ENCODE measurements around the gene CHRNG.
"Not testable (repeated sequence)": the region's sequence is repeated elsewhere in the genome, so short reads cannot be mapped to it uniquely, and the experiment has no call there.

Gene CHRNG

DNA sequence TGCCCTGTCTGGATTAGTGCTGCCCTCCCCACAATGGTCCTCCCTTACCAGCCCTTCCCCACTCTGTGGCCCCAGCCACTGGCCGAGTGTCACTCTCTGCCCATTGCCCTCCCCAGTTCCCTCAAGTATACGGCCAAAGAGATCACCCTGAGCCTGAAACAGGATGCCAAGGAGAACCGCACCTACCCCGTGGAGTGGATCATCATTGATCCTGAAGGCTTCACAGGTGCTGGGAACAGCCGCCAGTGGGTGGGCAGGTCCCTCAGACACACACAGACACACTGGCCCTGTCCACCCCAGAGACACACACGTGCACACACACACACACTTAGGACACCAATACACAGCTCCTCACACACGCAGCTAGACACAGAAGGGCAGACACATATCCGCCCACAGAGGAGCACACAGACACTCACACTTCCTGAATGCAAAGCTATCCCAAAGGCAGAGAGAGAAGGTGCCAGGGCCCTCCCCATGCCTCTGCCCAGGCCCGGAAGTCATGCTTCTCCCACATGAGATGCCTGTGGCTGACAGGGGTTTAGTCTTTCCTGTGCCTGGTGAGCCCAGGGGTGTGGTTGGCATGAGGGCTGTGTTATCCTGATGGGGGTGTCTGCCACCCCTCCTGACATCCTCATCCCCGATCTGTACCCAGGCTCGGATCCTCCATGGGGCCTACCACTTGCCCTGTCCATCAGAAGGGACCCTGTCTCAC is 10.6 kb upstream of the CHRNG start:
- no peak for DNase-seq

DNA sequence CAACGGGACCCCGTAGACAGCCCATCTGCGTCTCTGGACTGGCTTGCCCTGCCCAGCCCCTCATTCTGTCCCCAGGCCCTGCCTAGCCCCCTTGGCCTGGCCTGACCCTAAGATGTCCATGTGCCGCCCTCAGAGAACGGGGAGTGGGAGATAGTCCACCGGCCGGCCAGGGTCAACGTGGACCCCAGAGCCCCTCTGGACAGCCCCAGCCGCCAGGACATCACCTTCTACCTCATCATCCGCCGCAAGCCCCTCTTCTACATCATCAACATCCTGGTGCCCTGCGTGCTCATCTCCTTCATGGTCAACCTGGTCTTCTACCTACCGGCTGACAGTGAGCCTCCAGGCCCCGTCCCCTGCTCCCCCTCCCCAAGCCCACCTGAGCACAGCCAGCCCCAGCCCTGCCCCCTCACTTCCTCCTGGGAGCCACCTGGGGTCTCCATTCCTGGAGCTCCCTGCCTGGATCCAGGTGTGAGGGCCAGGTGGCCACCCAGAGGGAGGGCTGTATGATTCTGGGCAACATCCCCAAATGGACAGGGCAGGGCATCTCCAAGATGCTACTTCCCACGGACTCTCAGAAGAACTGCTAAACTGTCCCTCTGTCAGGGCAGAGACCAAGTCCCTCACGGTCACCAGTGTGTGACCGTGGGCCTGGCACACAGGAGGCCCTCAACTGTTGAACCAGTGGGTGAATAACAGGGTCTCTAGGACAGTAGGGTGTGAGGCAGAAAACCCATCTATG is 9.5 kb upstream of the CHRNG start:
- DNase-seq = no peak

DNA sequence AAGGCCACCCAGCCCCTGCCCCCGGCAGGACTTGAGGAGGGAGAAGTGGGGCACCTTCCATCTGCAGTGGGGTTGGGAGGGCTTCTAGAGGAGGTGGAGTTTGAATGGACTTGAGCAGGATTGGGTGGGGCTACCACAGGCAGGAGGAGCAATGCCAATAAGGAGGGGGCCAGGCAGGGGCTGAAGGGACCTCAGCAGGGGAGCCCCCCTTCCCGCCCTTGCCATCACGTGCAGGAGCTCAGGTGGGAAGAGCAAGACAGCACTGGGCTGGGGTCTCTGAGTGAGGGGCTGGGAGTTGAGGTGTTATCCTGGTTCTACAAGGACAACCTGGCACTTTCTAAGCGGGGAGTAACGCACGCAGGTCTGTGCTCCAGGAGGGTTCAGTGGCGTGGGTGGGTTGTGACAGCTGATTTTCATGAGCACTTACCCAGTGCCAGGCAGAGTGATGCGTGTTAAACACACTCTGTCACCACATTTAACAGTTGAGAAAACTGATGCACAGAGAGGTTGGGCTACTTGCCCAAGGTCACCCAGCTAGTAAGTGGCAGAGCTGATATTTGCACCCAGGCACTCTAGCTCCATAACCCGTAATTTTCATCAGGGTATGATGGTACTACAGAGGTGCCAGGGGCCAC is 8.7 kb upstream of the CHRNG start:
- DNase-seq = no peak

DNA sequence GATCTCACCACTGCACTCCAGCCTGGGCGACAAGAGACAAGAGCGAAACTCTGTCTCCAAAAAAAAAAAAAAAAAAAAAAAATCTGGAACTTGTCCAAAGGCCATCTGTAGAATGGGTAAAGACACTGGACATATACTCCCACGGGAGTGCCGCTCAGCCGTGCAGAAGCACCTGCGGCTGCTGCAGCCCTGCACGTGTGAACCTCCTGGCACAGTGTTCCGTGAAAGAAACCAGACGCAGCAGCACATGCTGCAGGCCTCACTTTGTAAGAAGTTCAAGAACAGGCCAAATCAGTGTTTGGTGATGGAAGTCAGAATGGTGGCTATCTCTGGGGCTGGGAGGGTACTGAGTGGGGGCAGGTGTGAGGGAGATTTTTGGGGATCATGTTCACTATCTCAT is 7.1 kb upstream of the CHRNG start:
- no peak for DNase-seq

DNA sequence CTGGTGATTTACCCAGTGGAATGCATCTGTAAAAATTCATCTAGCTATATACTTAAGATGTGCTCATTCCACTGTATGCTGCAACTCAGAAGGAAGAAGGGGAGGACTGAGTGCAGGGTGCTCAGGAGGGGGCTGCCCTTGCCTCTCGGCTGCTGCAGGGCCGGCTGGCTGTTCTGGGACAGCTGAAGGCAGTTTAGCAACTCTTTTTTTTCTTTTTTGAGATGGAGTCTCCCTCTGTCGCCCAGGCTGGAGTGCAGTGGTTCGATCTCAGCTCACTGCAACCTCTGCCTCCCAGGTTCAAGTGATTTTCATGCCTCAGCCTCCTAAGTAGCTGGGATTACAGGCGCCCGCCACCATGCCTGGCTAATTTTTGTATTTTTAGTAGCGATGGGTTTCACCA is 6.7 kb upstream of the CHRNG start:
- not testable (repeated sequence) for DNase-seq

DNA sequence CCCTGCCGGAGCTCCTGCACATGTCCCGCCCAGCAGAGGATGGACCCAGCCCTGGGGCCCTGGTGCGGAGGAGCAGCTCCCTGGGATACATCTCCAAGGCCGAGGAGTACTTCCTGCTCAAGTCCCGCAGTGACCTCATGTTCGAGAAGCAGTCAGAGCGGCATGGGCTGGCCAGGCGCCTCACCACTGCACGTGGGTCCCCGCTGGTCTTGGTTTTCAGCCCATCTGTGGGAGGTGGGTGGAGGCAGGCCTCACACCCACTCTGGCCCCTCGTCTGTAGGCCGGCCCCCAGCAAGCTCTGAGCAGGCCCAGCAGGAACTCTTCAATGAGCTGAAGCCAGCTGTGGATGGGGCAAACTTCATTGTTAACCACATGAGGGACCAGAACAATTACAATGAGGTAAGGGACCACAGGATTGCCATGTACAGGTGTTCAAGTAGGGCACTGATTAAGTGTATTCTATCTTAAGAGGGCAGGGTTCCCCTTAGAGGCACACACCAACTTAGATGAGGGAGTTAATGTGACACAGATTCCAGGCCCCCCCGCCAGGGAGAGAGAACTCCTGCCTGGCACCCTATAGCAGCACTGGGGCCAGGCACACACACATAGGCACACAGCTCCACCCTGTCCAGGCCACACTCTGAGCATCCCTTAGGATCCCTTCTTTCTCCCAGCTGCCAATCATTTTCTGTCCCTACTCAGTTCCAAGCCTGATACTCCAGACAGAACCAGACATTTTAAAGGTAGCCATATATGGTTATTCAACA is 5.4 kb upstream of the CHRNG start:
- no peak for DNase-seq

DNA sequence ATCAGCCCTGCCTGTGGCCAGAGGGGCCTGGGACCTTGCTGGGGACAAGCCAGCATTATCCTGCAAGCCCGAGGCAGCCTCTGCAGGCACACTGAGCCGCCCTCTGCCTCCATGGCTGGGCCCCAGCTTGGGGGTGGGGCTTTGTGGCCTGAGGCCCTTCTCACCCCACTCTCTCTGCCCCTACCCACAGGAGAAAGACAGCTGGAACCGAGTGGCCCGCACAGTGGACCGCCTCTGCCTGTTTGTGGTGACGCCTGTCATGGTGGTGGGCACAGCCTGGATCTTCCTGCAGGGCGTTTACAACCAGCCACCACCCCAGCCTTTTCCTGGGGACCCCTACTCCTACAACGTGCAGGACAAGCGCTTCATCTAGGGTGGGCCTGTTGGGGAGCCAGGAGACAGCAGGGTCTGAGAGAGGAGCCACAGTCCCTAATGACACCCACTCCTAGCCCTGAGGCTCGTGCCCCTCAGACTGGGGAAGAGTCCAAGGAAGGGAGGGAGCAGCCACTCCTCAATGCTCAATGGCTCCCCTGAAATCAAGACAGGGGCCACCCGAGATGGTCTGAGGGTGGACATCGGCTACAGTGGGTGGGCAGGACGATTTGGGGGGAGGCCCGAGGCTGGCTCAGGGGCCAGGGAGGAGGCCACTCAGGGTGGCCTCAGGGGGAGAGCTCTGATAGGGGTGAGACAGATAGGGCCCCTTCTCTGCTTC is 4.4 kb upstream of the CHRNG start:
- DNase-seq = no peak

DNA sequence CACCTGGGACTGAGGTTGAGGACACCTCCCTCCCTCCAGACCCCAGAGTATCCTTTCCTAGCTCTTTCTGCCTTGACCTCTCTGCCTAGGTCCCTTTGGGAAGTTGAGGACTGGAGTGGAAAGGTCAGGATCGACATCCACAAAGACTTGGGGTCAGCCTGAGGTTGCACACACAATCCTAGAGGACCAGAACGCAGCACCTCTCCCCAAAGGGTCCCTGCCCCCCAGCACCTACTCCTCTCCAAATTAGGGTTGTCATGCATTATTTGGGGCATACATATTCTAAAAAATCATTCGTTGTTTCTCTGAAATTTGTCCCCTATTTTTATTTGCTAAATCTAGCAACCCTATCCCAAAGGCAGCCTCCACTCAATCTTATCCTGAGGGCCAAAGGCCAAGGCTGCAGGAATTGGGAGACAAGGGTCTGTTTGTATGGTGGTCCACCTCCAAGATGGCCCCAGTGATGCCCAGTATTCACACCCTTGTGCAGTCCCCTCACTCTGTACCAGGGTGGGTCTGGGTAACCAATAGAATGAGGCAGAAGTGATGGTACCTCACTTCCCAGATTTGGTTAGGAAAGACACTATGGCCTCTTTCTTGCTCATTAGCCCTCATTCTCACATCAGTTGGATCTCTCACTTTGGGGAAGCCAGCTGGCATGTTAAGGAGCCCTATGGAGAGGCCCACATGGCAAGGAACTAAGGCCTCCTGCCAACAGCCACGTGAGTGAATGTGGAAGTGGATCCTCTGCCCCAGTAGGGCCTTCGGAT is 3.5 kb upstream of the CHRNG start:
- DNase-seq = no peak

DNA sequence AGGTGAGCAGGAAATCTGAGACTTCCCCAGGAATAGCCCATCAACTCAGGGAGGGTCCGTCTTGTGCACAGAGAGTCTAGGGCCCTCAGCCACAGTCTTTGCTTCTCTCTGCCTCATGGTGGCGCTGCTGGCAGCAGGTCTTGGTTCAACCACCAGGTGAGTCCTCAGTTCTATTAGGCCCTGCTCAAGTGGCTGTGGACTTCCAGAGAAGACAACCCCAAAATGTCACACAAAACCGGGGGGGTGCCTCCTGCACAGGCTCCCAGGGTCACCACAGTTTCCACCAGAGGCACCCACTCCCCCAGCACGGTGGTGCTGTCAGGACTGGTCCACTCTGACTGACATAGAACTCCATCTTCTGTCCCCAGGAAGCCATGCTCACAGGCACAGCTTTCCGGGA is 2.4 kb upstream of the CHRNG start:
- DNase-seq = no peak

DNA sequence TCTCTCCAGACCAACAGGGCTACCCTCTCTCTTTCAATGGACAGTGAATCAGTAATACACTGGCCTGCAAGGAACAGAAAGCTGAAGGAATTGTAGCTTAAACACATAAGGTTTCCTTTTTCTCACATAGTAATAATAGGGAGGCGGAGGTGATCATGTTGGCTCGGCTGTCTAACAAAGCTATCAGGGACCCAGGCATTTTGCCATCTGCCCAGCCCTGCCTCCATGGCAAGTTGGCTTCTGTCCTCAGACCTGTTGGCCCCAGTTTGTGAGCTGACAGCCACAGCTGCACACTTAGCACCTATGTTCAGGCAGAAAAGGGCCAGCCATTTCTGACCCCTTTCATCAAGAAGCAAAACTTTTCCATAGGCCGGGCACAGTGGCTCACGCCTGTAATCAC is 2.0 kb upstream of the CHRNG start:
- no peak for DNase-seq

DNA sequence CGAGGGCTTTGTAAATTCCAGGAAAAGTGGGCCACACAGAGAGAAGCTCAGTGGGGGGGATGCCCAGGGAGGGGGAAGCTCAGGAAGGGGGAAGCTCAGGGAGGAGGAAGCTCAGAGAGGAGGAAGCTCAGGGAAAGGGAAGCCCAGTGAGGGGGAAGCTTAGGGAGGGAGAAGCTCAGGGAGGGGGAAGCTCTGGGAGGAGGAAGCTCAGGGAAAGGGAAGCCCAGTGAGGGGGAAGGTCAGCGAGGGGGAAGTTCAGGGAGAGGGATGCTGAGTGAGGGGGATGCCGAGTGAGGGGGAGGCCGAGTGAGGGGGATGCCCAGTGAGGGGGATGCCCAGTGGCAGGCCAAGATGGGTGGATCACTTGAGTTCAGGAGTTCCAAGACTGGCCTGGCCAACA is 821 bp upstream of the CHRNG start:
- DNase-seq = no peak

DNA sequence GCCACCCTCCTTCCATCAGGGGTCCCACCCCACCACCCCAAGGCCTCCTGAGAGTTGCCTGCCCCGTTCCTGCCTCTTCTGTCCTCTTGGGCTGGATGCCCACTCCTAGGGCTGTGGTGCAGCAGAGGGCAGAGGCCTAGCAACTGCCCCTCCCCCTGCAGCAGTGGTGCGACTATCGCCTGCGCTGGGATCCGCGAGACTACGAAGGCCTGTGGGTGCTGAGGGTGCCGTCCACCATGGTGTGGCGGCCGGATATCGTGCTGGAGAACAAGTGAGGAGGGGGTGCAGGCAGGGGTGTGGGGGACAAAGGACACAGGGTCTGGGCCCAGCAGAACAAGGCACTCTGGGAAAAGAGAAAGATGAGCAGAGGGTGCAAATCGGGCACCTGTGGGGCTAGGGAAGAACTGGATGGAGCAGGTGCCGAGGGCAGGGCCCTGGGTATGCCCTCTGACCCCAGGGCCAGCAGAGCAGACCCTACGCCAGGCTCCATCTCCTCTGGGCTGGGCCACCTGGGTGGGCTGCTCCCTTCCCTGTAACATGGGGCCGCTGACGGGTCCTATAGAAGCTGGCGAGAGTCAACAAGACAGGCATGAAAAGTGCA is 1.0 kb downstream of the CHRNG start:
- no peak for DNase-seq

DNA sequence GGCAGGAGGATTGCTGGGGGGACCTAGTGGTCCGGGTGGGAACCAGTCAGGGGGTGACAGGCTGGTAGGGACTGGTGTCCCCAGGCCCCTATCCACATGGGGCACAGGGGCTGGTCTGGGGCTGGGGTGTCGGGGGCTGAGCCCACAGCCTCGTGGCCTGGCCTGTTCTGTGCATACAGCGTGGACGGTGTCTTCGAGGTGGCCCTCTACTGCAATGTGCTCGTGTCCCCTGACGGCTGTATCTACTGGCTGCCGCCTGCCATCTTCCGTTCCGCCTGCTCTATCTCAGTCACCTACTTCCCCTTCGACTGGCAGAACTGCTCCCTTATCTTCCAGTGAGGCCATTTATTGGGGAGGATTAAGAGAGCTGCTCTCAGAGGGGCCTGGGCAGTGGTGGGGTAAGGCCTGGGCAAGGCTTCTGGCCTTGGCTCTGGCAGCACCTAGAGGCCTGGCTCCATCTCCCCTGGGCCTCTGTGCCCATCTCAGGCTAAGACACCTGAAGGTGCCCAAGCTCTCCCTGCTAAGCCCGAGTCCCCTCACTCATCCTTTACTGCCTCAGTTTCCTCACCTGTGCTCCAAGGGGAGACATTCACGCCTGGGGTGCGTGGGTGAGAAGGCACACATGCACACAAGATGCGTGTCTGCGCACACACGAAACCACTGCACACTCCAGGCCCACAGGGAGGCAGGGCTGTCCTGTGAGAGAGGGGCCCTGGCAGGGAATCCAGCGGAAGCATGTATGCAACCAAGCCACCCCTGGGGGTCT is 1.9 kb downstream of the CHRNG start:
- no peak for DNase-seq

DNA sequence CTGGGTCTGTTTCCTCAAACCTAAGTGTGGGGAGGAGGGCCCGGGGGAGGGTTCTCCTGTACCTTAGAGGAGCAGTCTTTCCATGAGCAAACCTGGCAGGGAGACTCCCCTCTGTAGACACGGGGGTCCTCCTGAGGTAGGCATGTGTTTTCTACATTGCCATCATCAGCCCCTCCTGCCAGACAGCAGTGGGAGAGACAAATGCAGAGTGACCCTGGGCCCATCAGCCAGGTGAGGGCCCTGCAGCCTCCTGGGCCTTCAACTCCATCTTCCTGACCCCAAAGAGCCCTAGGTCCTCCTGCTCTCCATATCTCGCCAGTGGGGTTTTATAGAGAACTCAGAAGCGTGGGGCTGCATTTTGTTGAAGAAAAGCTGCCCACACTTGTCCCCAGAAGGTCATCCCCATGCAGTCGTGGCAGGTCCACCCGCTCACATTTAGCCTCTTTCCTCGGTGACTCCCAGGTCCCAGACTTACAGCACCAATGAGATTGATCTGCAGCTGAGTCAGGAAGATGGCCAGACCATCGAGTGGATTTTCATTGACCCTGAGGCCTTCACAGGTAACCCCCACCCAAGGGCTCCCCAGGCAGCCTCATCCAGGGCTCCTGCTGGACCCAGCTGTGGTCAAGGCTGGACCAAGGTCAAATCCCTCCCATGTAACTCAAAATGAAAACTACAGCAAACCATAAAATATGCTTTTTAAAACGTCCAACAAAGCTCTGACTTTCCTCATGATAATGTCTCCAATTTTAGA is 2.6 kb downstream of the CHRNG start:
- DNase-seq = no peak

DNA sequence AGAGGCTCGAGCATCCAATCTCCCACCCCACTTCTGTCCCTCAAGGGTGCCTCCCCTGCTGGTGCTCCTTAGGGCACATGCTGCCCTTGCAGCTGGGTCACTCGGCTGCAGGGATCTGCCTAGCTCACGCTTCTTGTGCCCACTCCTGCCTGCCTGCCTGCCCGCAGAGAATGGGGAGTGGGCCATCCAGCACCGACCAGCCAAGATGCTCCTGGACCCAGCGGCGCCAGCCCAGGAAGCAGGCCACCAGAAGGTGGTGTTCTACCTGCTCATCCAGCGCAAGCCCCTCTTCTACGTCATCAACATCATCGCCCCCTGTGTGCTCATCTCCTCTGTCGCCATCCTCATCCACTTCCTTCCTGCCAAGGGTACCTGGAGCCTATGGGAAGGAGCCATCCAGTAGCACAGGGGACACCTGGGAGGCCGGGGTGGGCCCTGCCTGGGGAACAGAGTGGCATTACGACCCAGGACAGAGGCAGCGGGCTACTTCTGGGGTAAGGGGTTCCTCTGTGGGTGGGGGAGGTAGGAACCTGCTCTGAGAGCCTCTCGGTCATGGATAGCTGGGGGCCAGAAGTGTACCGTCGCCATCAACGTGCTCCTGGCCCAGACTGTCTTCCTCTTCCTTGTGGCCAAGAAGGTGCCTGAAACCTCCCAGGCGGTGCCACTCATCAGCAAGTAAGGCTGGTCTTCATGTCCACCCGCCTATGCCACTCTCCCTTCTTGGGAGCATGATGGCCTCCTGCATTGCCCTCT is 3.4 kb downstream of the CHRNG start:
- DNase-seq = no peak

DNA sequence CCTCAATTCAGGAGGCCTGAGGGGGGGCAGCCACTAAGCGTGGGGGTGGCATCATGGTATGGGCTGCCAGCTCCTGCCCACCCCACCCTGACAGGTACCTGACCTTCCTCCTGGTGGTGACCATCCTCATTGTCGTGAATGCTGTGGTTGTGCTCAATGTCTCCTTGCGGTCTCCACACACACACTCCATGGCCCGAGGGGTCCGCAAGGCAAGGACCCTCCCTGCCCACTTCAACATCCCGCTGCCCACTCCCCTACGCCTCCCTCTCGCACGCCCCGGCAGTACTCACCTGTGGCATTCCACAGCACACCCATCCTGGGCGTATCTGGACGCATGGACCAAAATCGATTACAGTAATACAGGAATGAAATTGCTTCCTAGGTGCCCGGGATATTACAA is 4.0 kb downstream of the CHRNG start:
- DNase-seq = no peak

DNA sequence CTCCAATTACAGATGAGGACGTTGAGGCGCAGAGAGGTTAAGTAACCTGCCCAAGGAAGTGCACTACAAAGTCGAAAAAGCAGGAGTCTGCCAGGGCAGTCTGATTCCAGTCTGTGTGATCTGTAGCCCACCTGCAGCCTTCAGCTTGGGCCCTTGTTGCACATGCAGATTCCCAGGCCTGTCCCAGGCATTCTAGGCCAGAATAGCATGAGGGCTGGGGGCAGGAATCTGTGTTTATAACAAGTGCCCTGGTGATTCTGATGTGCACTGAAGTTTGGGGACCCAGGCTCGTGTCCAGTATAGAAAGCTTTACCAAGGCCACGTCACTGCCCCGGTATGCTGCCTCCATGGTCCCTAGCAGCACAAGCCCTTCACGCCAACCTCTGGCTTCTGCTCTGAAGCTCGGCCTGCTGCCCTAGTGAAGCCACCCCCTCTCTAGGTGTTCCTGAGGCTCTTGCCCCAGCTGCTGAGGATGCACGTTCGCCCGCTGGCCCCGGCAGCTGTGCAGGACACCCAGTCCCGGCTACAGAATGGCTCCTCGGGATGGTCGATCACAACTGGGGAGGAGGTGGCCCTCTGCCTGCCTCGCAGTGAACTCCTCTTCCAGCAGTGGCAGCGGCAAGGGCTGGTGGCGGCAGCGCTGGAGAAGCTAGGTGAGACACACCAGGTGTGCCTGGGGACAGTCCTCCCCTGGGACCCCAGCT is 4.6 kb downstream of the CHRNG start:
- no peak for DNase-seq

DNA sequence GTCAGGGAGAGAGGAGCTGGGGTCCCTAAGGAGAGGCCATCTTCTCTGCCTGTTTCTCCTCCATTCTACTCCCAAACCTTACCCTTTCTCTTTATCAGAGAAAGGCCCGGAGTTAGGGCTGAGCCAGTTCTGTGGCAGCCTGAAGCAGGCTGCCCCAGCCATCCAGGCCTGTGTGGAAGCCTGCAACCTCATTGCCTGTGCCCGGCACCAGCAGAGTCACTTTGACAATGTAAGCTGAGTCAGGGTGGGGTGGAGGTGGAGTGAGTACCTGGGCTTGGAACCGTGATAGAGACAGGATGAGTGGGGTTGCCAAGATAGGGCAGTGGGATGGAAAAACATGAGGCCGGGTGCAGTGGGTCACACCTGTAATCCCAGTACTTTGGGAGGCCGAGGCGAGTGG is 5.2 kb downstream of the CHRNG start:
- DNase-seq = no peak
